IPS-18c (cell line): ENCODE measurements around the gene INMT.

ENCODE experiments used
- H3K4me3 ChIP-seq: 2 replicates; pipeline ENCODE4 v1.7.0; 2013; ENCODE audit warnings: low read depth, mild to moderate bottlenecking, low read length, moderate library complexity; ENCODE audit not compliant: insufficient read depth
- H3K9me3 ChIP-seq: one replicate; pipeline ENCODE4 v1.6.1; 2013; ENCODE audit warnings: mild to moderate bottlenecking, low read length, moderate library complexity; ENCODE audit not compliant: control insufficient read depth, insufficient read depth

INMT gene

GRCh38 chr7:30740417-30741181 is 11.3 kb upstream of the INMT start:
- no peak overlapping the region for H3K4me3 ChIP-seq
- no peaks in the 10 kb centered on the region for H3K9me3 ChIP-seq

GRCh38 chr7:30741289-30741688 is 10.6 kb upstream of the INMT start:
- Histone ChIP-seq H3K4me3 (no peak overlapping the region), H3K9me3 (no peaks in the 10 kb centered on the region)

- H3K4me3 ChIP-seq = no peak overlapping the region
- H3K9me3 ChIP-seq = no peaks in the 10 kb centered on the region
These were observed 8.4 kb upstream of the INMT start for GRCh38 chr7:30743371-30744074.

GRCh38 chr7:30744075-30744417 is 7.9 kb upstream of the INMT start:
- no peak overlapping the region for H3K4me3 ChIP-seq
- H3K9me3 ChIP-seq = no peaks in the 10 kb centered on the region

GRCh38 chr7:30745261-30745941 is 6.5 kb upstream of the INMT start:
- no peak overlapping the region for H3K4me3 ChIP-seq
- no peaks in the 10 kb centered on the region for H3K9me3 ChIP-seq

- no peak overlapping the region for H3K4me3 ChIP-seq
- H3K9me3 ChIP-seq = no peaks in the 10 kb centered on the region
These were observed 1.9 kb upstream of the INMT start for GRCh38 chr7:30750010-30750409.

- no peak overlapping the region for H3K4me3 ChIP-seq
- H3K9me3 ChIP-seq = no peaks in the 10 kb centered on the region
These were observed 968 bp upstream of the INMT start for GRCh38 chr7:30750683-30751650.

GRCh38 chr7:30752484-30752883 is 549 bp downstream of the INMT start:
- no peak overlapping the region for H3K4me3 ChIP-seq

GRCh38 chr7:30752979-30753378 is 1.0 kb downstream of the INMT start:
- Histone ChIP-seq H3K9me3 (no peaks in the 10 kb centered on the region), H3K4me3 (no peak overlapping the region)

More at GRCh38 chr7:30752484-30752883, 549 bp downstream of the INMT start:
- H3K9me3 ChIP-seq = no peaks in the 10 kb centered on the region

GRCh38 chr7:30754315-30754877 is 2.5 kb downstream of the INMT start:
- Histone ChIP-seq H3K4me3 (no peak overlapping the region), H3K9me3 (no peaks in the 10 kb centered on the region)

- no peak overlapping the region for H3K4me3 ChIP-seq
- no peaks in the 10 kb centered on the region for H3K9me3 ChIP-seq
These were observed 3.6 kb downstream of the INMT start for GRCh38 chr7:30755384-30756154.

GRCh38 chr7:30757342-30757692 is 5.4 kb downstream of the INMT start:
- Histone ChIP-seq H3K9me3 (no peaks in the 10 kb centered on the region), H3K4me3 (no peak overlapping the region)

- H3K4me3 ChIP-seq = no peak overlapping the region
- no peaks in the 10 kb centered on the region for H3K9me3 ChIP-seq
These were observed 8.7 kb downstream of the INMT start for GRCh38 chr7:30760514-30761213.

- Histone ChIP-seq H3K9me3 (no peaks in the 10 kb centered on the region), H3K4me3 (no peak overlapping the region)
These were observed 9.6 kb downstream of the INMT start for GRCh38 chr7:30761214-30762156.
